SK-N-SH treated with all-trans-retinoic acid at 6 μM for 48 hours (cell line): ENCODE measurements around the gene MAP3K14.

ENCODE experiments used
- ATAC-seq: fragments of 200-7000 bp; cut with Tn5 transposase; 3 replicates; pipeline ENCODE4 v1.9.1; 2020; ENCODE audit warnings: mild to moderate bottlenecking, moderate library complexity
- BACH2 ChIP-seq: fragments of 250-450 bp; sonication (Bioruptor Pico); IDR thresholded peaks from 2 replicates; pipeline ENCODE4 v1.9.0; 2021; ENCODE audit warnings: mild to moderate bottlenecking, borderline replicate concordance
- CSDC2 ChIP-seq: fragments of 250-450 bp; sonication (Bioruptor Pico); IDR thresholded peaks from 2 replicates; pipeline ENCODE4 v1.5.0; 2020; ENCODE audit warnings: mild to moderate bottlenecking, moderate library complexity
- CSRNP3 ChIP-seq: fragments of 250-450 bp; sonication (Bioruptor Pico); IDR thresholded peaks from 2 replicates; pipeline ENCODE4 v1.5.1; 2021; ENCODE audit warnings: mild to moderate bottlenecking, moderate library complexity
- ESRRG ChIP-seq: fragments of 250-450 bp; sonication (Bioruptor Pico); IDR thresholded peaks from 2 replicates; pipeline ENCODE4 v1.6.1; 2021; ENCODE audit warnings: mild to moderate bottlenecking
- GLIS3 ChIP-seq: fragments of 250-450 bp; sonication (Bioruptor Pico); IDR thresholded peaks from 2 replicates; pipeline ENCODE4 v1.5.0; 2020; ENCODE audit warnings: mild to moderate bottlenecking, moderate library complexity
- OSR1 ChIP-seq: fragments of 250-450 bp; sonication (Bioruptor Pico); IDR thresholded peaks from 2 replicates; pipeline ENCODE4 v1.8.0; 2022; ENCODE audit warnings: moderate library complexity, mild to moderate bottlenecking, inconsistent platforms
- POU6F1 ChIP-seq: fragments of 250-450 bp; sonication (Bioruptor Pico); IDR thresholded peaks from 2 replicates; pipeline ENCODE4 v1.8.0; 2021; ENCODE audit warnings: low read depth, mild to moderate bottlenecking, moderate library complexity, borderline replicate concordance
- RARB ChIP-seq: fragments of 250-450 bp; sonication (Bioruptor Pico); IDR thresholded peaks from 2 replicates; pipeline ENCODE4 v1.8.0; 2021; ENCODE audit warnings: mild to moderate bottlenecking, moderate library complexity
- SNAI2 ChIP-seq: fragments of 250-450 bp; sonication (Bioruptor Pico); IDR thresholded peaks from 2 replicates; pipeline ENCODE4 v1.5.0; 2020; ENCODE audit warnings: mild to moderate bottlenecking, moderate library complexity
- TCF4 ChIP-seq: fragments of 250-450 bp; sonication (Bioruptor Pico); IDR thresholded peaks from 2 replicates; pipeline ENCODE4 v1.8.0; 2021; ENCODE audit warnings: mild to moderate bottlenecking, moderate library complexity, borderline replicate concordance
- ZFP3 ChIP-seq: fragments of 250-450 bp; sonication (Bioruptor Pico); IDR thresholded peaks from 2 replicates; pipeline ENCODE4 v1.5.0; 2020; ENCODE audit warnings: mild to moderate bottlenecking, moderate library complexity
- ZFP30 ChIP-seq: fragments of 450-650 bp; formaldehyde crosslinking; IDR thresholded peaks from 2 replicates; pipeline ENCODE4 v1.5.0; 2022; ENCODE audit warnings: mild to moderate bottlenecking, moderate library complexity
- ZNF565 ChIP-seq: fragments of 450-650 bp; formaldehyde crosslinking; conservative IDR thresholded peaks from 2 replicates; pipeline ENCODE4 v1.5.0; 2020; ENCODE audit warnings: low read depth, mild to moderate bottlenecking, moderate library complexity
- ZNF70 ChIP-seq: fragments of 450-650 bp; formaldehyde crosslinking; IDR thresholded peaks from 2 replicates; pipeline ENCODE4 v1.5.0; 2020; ENCODE audit warnings: mild to moderate bottlenecking, moderate library complexity
- TF ChIP-seq, protein P1 (sequence below): fragments of 250-450 bp; sonication (Bioruptor Pico); IDR thresholded peaks from 2 replicates; pipeline ENCODE4 v1.5.0; 2020; ENCODE audit warnings: mild to moderate bottlenecking, moderate library complexity
- TF ChIP-seq, protein P2 (sequence below): fragments of 250-450 bp; sonication (Bioruptor Pico); IDR thresholded peaks from 2 replicates; pipeline ENCODE4 v1.8.0; 2020; ENCODE audit warnings: mild to moderate bottlenecking, moderate library complexity, borderline replicate concordance
- TF ChIP-seq, protein P3 (sequence below): fragments of 250-450 bp; sonication (Bioruptor Pico); IDR thresholded peaks from 2 replicates; pipeline ENCODE4 v1.5.1; 2020; ENCODE audit warnings: low read depth, mild to moderate bottlenecking, moderate library complexity

Gene MAP3K14

DNA sequence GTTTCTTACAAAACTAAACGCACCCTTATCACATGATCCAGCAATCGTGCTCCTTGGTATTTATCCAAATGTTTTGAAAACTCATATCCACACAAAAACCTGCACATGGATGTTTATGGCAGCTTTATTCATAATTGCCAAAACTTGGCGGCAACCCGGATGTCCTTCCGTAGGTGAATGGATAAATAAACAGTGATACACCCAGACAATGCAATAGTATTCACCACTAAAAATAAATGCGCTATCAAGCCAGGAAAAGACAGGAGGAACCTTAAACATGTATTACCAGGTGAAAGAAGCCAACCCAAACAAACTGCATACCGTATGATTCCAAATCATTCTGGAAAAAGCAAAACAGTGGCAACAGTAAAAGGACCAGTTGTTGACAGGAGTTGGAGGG lies 64.9 kb downstream of the MAP3K14 start (continued):
- TF ChIP-seq CSRNP3 (CRISPR knock-in tag): no peak
- no peak for TF ChIP-seq ZFP30

GRCh38 chr17:45248132-45248957 lies 68.5 kb downstream of the MAP3K14 start:
- ATAC-seq: peak; percentile 13
- no peak for TF ChIP-seq TCF4 (CRISPR knock-in tag)
- no peak for TF ChIP-seq ZFP30
- no peak for TF ChIP-seq OSR1 (CRISPR knock-in tag)
- TF ChIP-seq, protein P1, sequence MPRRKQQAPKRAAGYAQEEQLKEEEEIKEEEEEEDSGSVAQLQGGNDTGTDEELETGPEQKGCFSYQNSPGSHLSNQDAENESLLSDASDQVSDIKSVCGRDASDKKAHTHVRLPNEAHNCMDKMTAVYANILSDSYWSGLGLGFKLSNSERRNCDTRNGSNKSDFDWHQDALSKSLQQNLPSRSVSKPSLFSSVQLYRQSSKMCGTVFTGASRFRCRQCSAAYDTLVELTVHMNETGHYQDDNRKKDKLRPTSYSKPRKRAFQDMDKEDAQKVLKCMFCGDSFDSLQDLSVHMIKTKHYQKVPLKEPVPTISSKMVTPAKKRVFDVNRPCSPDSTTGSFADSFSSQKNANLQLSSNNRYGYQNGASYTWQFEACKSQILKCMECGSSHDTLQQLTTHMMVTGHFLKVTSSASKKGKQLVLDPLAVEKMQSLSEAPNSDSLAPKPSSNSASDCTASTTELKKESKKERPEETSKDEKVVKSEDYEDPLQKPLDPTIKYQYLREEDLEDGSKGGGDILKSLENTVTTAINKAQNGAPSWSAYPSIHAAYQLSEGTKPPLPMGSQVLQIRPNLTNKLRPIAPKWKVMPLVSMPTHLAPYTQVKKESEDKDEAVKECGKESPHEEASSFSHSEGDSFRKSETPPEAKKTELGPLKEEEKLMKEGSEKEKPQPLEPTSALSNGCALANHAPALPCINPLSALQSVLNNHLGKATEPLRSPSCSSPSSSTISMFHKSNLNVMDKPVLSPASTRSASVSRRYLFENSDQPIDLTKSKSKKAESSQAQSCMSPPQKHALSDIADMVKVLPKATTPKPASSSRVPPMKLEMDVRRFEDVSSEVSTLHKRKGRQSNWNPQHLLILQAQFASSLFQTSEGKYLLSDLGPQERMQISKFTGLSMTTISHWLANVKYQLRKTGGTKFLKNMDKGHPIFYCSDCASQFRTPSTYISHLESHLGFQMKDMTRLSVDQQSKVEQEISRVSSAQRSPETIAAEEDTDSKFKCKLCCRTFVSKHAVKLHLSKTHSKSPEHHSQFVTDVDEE (CRISPR knock-in tag): no peak
- TF ChIP-seq, protein P2, sequence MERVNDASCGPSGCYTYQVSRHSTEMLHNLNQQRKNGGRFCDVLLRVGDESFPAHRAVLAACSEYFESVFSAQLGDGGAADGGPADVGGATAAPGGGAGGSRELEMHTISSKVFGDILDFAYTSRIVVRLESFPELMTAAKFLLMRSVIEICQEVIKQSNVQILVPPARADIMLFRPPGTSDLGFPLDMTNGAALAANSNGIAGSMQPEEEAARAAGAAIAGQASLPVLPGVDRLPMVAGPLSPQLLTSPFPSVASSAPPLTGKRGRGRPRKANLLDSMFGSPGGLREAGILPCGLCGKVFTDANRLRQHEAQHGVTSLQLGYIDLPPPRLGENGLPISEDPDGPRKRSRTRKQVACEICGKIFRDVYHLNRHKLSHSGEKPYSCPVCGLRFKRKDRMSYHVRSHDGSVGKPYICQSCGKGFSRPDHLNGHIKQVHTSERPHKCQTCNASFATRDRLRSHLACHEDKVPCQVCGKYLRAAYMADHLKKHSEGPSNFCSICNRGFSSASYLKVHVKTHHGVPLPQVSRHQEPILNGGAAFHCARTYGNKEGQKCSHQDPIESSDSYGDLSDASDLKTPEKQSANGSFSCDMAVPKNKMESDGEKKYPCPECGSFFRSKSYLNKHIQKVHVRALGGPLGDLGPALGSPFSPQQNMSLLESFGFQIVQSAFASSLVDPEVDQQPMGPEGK: no peak
- no peak for TF ChIP-seq BACH2 (CRISPR knock-in tag)
- TF ChIP-seq RARB: no peak
- TF ChIP-seq ZNF70 (CRISPR knock-in tag): no peak
- no peak for TF ChIP-seq ZFP3 (CRISPR knock-in tag)
- no peak for TF ChIP-seq ESRRG
- TF ChIP-seq ZNF565 (CRISPR knock-in tag): no peak
- no peak for TF ChIP-seq CSRNP3 (CRISPR knock-in tag)
- TF ChIP-seq POU6F1 (CRISPR knock-in tag): no peak
- TF ChIP-seq, protein P3, sequence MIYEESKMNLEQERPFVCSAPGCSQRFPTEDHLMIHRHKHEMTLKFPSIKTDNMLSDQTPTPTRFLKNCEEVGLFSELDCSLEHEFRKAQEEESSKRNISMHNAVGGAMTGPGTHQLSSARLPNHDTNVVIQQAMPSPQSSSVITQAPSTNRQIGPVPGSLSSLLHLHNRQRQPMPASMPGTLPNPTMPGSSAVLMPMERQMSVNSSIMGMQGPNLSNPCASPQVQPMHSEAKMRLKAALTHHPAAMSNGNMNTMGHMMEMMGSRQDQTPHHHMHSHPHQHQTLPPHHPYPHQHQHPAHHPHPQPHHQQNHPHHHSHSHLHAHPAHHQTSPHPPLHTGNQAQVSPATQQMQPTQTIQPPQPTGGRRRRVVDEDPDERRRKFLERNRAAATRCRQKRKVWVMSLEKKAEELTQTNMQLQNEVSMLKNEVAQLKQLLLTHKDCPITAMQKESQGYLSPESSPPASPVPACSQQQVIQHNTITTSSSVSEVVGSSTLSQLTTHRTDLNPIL (CRISPR knock-in tag): no peak
- TF ChIP-seq GLIS3 (CRISPR knock-in tag): no peak

DNA sequence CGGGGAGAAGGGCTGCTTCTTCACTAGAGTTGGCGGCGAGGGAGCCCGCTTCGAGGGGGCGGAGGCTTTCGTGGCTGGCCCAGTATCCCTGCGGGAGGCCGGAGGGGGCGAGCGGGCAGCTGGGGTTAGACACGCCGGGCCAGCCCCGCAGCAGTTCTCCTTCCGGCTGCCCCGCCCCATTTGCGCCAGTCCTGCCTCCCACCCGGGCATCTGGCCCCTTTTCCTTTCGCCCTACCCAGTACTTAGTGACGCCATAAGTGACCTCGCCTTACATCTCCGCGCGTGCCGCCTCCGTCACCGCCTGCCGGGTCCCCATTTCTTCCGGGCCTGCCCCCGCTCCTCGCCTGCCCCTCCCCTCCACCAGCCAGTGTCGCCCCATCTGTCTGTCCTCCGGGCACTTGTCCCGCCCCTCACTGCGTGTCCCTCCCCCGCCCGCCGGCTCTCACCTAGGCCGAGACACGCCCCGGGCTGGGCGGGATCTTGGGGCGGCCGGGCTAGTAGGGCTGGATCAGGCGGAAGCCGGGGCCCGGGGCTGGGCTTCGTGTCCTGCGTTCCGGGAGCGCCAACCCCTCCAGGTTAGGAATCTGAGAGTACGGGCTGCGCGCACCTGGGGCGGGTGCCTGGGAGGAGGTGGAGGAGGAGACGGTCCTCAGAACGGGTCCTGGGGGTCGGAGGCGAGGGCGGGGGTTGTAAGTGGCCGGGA lies 69.2 kb downstream of the MAP3K14 start:
- peak; percentile 88 for ATAC-seq
- TF ChIP-seq, protein P3 (CRISPR knock-in tag): no peak
- TF ChIP-seq CSRNP3 (CRISPR knock-in tag): no peak
- TF ChIP-seq CSDC2 (CRISPR knock-in tag): no peak
- no peak for TF ChIP-seq SNAI2 (CRISPR knock-in tag)
- no peak for TF ChIP-seq BACH2 (CRISPR knock-in tag)
- TF ChIP-seq, protein P1 (CRISPR knock-in tag): no peak
- no peak for TF ChIP-seq ZNF70 (CRISPR knock-in tag)
- TF ChIP-seq RARB: no peak
